Measurements from ENCODE around the gene SORBS1.

SORBS1 gene

DNA sequence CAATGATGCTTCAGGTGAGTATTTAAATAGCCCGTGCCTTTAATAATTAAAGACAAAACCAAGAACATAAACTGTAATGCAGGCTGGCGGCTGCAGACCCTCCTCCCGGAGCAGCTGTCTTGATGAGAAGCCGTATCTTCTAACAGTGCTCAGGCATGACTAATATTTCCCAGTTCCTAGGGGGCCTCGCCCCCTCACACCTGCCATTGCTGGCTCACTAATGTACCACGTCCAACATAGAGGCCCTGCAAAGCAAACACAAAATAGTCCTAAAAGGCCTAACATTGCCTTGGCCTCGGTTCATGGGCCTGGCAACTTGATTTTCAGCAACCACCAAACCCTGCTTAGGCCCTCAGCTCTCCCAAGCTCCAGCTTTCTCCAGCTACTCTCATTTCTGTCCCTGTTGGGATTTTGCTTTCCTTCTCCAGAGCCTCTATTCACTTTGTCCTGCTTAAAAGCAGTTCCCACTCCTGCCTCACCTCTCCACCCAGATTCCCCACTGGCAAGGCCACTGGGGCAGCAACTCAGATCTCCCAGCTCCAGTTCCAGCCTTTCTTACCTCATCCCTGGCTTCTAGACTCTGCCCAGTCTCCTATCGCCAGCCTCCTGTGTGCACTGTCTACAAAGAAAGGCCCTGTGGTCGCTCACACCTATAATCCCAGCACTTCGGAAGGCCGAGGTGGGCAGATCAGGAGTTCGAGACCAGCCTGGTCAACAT lies 16.2 kb downstream of the SORBS1 start:
- no CpG with 5 or more reads among the region's 12 CpGs for WGBS (ENCODE audit: extremely low coverage, insufficient coverage, insufficient read length)
- Histone ChIP-seq H3K27me3 (ENCODE audit: insufficient read depth, low read length) (no peaks in the 10 kb centered on the region), H3K18ac (ENCODE audit: low read length) (no peak overlapping the region)

DNA sequence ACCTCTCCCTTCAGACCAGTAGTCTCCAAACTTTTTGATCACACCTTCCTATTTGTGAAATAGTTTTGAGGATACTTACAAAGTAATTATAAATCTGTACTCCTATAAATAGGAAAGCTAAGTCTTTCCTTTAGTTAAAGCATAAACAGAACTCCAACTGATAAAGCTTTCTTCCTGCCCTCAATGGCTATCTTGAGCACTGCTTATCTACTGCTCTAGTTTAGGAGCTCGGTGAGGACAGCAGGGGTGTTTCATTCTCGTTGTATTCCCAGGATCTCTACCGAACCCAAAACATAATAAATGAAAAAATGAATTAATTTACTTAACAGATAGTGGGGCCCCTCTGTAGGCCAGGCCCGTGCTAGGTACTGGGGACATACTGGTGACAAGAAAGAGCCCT lies 17.7 kb downstream of the SORBS1 start:
- no peak overlapping the region for H2AFZ ChIP-seq (ENCODE audit: insufficient read depth, low read length, poor library complexity)
- H3K4me2 ChIP-seq (ENCODE audit: low read length), result no peak overlapping the region
- no peak overlapping the region for H3K4ac ChIP-seq (ENCODE audit: low read depth, low read length)
- no peak overlapping the region for H3K27ac ChIP-seq (ENCODE audit: low read depth, low read length)
- H3K27me3 ChIP-seq (ENCODE audit: insufficient read depth, low read length), result no peaks in the 10 kb centered on the region
- H3K9ac ChIP-seq (ENCODE audit: low read length), result no peak overlapping the region
- H4K91ac ChIP-seq (ENCODE audit: low read depth, low read length), result no peak overlapping the region
- H3K23ac ChIP-seq (ENCODE audit: low read length), result no peak overlapping the region
- H4K8ac ChIP-seq (ENCODE audit: low read depth, low read length), result no peak overlapping the region
- no peaks in the 10 kb centered on the region for H3K36me3 ChIP-seq (ENCODE audit: control insufficient read depth in 1 of 2, insufficient read depth in 2 of 2, low read length in 2 of 2)
- H3K14ac ChIP-seq (ENCODE audit: low read length), result no peak overlapping the region
- no peaks in the 10 kb centered on the region for H3K79me1 ChIP-seq (ENCODE audit: low read length)
- no peak overlapping the region for H3K4me3 ChIP-seq (ENCODE audit: low read depth, low read length)
- no CpG with 5 or more reads among the region's 4 CpGs for WGBS (ENCODE audit: extremely low coverage, insufficient coverage, insufficient read length)
- peaks cover 2% of the 10 kb centered on the region for H3K9me3 ChIP-seq (ENCODE audit: insufficient read depth, low read depth, low read length)
- no peaks in the 10 kb centered on the region for H3K79me2 ChIP-seq (ENCODE audit: control insufficient read depth, insufficient read depth, low read length, poor library complexity)
- no peak overlapping the region for H4K12ac ChIP-seq (ENCODE audit: low read depth, low read length)
- no peak for DNase-seq
- H2AK5ac ChIP-seq (ENCODE audit: low read length), result no peak overlapping the region
- H3K4me1 ChIP-seq (ENCODE audit: control insufficient read depth in 1 of 2, insufficient read depth in 2 of 2, low read length in 2 of 2), result peaks cover 2 to 5% of the 10 kb centered on the region in 2 experiments
- no peak overlapping the region for H3K18ac ChIP-seq (ENCODE audit: low read length)
- H2BK12ac ChIP-seq (ENCODE audit: low read length), result no peak overlapping the region
- no peak overlapping the region for H2BK5ac ChIP-seq (ENCODE audit: low read depth, low read length, poor library complexity)
- H2BK120ac ChIP-seq (ENCODE audit: insufficient read depth, low read length, poor library complexity), result no peak overlapping the region

More for the DNA sequence above, 16.2 kb downstream of the SORBS1 start:
- H3K9me3 ChIP-seq (ENCODE audit: insufficient read depth, low read depth, low read length), result peaks cover 2% of the 10 kb centered on the region
- H4K12ac ChIP-seq (ENCODE audit: low read depth, low read length), result no peak overlapping the region
- H4K8ac ChIP-seq (ENCODE audit: low read depth, low read length), result no peak overlapping the region
- no peak overlapping the region for H3K4me3 ChIP-seq (ENCODE audit: low read depth, low read length)
- no peaks in the 10 kb centered on the region for H3K36me3 ChIP-seq (ENCODE audit: control insufficient read depth in 1 of 2, insufficient read depth in 2 of 2, low read length in 2 of 2)
- H2BK12ac ChIP-seq (ENCODE audit: low read length), result no peak overlapping the region
- no peak overlapping the region for H2BK120ac ChIP-seq (ENCODE audit: insufficient read depth, low read length, poor library complexity)
- no peak overlapping the region for H4K91ac ChIP-seq (ENCODE audit: low read depth, low read length)
- no peak for DNase-seq
- no peak overlapping the region for H3K4me2 ChIP-seq (ENCODE audit: low read length)
- H3K27ac ChIP-seq (ENCODE audit: low read depth, low read length), result no peak overlapping the region
- H3K79me1 ChIP-seq (ENCODE audit: low read length), result no peaks in the 10 kb centered on the region
- no peak overlapping the region for H3K14ac ChIP-seq (ENCODE audit: low read length)
- no peak overlapping the region for H3K23ac ChIP-seq (ENCODE audit: low read length)
- no peak overlapping the region for H2AFZ ChIP-seq (ENCODE audit: insufficient read depth, low read length, poor library complexity)
- H3K79me2 ChIP-seq (ENCODE audit: control insufficient read depth, insufficient read depth, low read length, poor library complexity), result no peaks in the 10 kb centered on the region
- H3K4ac ChIP-seq (ENCODE audit: low read depth, low read length), result no peak overlapping the region
- H2AK5ac ChIP-seq (ENCODE audit: low read length), result no peak overlapping the region
- peaks cover 2 to 3% of the 10 kb centered on the region in 2 experiments for H3K4me1 ChIP-seq (ENCODE audit: control insufficient read depth in 1 of 2, insufficient read depth in 2 of 2, low read length in 2 of 2)
- no peak overlapping the region for H2BK5ac ChIP-seq (ENCODE audit: low read depth, low read length, poor library complexity)
- H3K9ac ChIP-seq (ENCODE audit: low read length), result no peak overlapping the region

DNA sequence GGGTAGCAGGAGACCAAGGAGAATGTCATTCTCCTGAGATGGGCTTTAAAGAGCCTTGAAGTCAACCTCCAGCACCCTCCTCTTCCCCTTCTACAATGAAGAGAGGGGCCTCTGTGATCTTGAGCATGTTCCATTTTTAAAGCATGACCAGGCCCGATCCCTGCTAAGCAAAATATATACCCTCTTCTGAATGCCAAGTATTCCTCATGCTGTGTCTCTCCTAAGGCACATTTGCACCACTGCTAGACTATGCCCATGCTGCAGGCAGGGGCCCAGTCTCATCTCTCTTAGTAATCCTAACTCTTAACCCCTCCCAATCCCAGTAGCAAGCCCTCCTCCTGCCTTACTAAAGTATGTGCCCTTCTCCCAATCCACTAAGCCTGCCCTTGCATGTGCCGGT lies 18.4 kb downstream of the SORBS1 start:
- Histone ChIP-seq H3K27ac (ENCODE audit: low read depth, low read length) (no peak overlapping the region), H3K23ac (ENCODE audit: low read length) (peak overlapping the region; percentile 31), H3K9ac (ENCODE audit: low read length) (no peak overlapping the region), H4K12ac (ENCODE audit: low read depth, low read length) (no peak overlapping the region), H3K18ac (ENCODE audit: low read length) (no peak overlapping the region), H2BK5ac (ENCODE audit: low read depth, low read length, poor library complexity) (no peak overlapping the region), H3K4me2 (ENCODE audit: low read length) (no peak overlapping the region), H4K91ac (ENCODE audit: low read depth, low read length) (no peak overlapping the region), H3K4me3 (ENCODE audit: low read depth, low read length) (no peak overlapping the region), H3K27me3 (ENCODE audit: insufficient read depth, low read length) (no peaks in the 10 kb centered on the region), H3K79me1 (ENCODE audit: low read length) (no peaks in the 10 kb centered on the region), H3K14ac (ENCODE audit: low read length) (no peak overlapping the region), H3K9me3 (ENCODE audit: insufficient read depth, low read depth, low read length) (peaks cover 2% of the 10 kb centered on the region), H3K79me2 (ENCODE audit: control insufficient read depth, insufficient read depth, low read length, poor library complexity) (no peaks in the 10 kb centered on the region), H2BK120ac (ENCODE audit: insufficient read depth, low read length, poor library complexity) (no peak overlapping the region), H3K4ac (ENCODE audit: low read depth, low read length) (no peak overlapping the region), H2AK5ac (ENCODE audit: low read length) (no peak overlapping the region), H2AFZ (ENCODE audit: insufficient read depth, low read length, poor library complexity) (no peak overlapping the region), H3K4me1 (ENCODE audit: control insufficient read depth in 1 of 2, insufficient read depth in 2 of 2, low read length in 2 of 2) (peaks cover 4 to 5% of the 10 kb centered on the region in 2 experiments), H3K36me3 (ENCODE audit: control insufficient read depth in 1 of 2, insufficient read depth in 2 of 2, low read length in 2 of 2) (no peaks in the 10 kb centered on the region), H2BK12ac (ENCODE audit: low read length) (no peak overlapping the region), H4K8ac (ENCODE audit: low read depth, low read length) (no peak overlapping the region)
- no CpG with 5 or more reads among the region's 2 CpGs for WGBS (ENCODE audit: extremely low coverage, insufficient coverage, insufficient read length)
- no peak for DNase-seq

DNA sequence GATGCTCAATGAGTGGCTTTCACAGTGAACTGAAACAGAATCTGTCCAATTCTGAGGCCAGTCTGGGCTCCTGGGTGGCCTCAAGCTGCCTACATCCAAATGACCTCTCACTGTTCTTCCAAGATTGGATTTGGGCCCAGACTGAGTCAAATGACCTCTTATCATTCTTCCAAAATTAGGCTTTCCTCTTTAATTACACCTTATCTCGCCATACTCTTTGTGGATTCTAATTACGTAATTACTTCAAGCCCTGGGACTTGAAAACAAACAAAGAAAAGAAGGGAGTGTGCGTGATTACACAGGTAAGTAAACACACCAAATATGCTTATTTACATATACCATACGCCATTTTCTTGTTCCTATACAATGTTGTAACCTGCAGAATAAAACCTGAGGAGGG lies 18.8 kb downstream of the SORBS1 start:
- Histone ChIP-seq H3K9ac (ENCODE audit: low read length) (no peak overlapping the region), H3K14ac (ENCODE audit: low read length) (no peak overlapping the region), H4K12ac (ENCODE audit: low read depth, low read length) (no peak overlapping the region), H3K23ac (ENCODE audit: low read length) (no peak overlapping the region), H2BK120ac (ENCODE audit: insufficient read depth, low read length, poor library complexity) (no peak overlapping the region), H3K4me3 (ENCODE audit: low read depth, low read length) (no peak overlapping the region), H3K18ac (ENCODE audit: low read length) (no peak overlapping the region), H2BK12ac (ENCODE audit: low read length) (no peak overlapping the region), H3K36me3 (ENCODE audit: control insufficient read depth in 1 of 2, insufficient read depth in 2 of 2, low read length in 2 of 2) (no peaks in the 10 kb centered on the region), H3K4ac (ENCODE audit: low read depth, low read length) (no peak overlapping the region), H4K91ac (ENCODE audit: low read depth, low read length) (no peak overlapping the region), H4K8ac (ENCODE audit: low read depth, low read length) (no peak overlapping the region), H3K27ac (ENCODE audit: low read depth, low read length) (no peak overlapping the region), H3K27me3 (ENCODE audit: insufficient read depth, low read length) (no peaks in the 10 kb centered on the region), H2AK5ac (ENCODE audit: low read length) (no peak overlapping the region), H2BK5ac (ENCODE audit: low read depth, low read length, poor library complexity) (no peak overlapping the region), H2AFZ (ENCODE audit: insufficient read depth, low read length, poor library complexity) (no peak overlapping the region), H3K4me1 (ENCODE audit: control insufficient read depth in 1 of 2, insufficient read depth in 2 of 2, low read length in 2 of 2) (peaks cover 5 to 6% of the 10 kb centered on the region in 2 experiments), H3K79me2 (ENCODE audit: control insufficient read depth, insufficient read depth, low read length, poor library complexity) (no peaks in the 10 kb centered on the region), H3K4me2 (ENCODE audit: low read length) (no peak overlapping the region), H3K79me1 (ENCODE audit: low read length) (no peaks in the 10 kb centered on the region), H3K9me3 (ENCODE audit: insufficient read depth, low read depth, low read length) (peaks cover 2% of the 10 kb centered on the region)
- no peak for DNase-seq
- WGBS (ENCODE audit: extremely low coverage, insufficient coverage, insufficient read length), result no CpG with 5 or more reads among the region's 4 CpGs

Data from trophoblast cell (in vitro differentiated cells and primary cell).